Non-pigmented ciliary epithelial cell (primary cell): ENCODE measurements around the gene PDYN.

ENCODE experiments used
- DNase-seq: peaks from one replicate; pipeline ENCODE4 v3.0.0-alpha.2; 2010; ENCODE audit warnings: low read depth

The PDYN gene

DNA sequence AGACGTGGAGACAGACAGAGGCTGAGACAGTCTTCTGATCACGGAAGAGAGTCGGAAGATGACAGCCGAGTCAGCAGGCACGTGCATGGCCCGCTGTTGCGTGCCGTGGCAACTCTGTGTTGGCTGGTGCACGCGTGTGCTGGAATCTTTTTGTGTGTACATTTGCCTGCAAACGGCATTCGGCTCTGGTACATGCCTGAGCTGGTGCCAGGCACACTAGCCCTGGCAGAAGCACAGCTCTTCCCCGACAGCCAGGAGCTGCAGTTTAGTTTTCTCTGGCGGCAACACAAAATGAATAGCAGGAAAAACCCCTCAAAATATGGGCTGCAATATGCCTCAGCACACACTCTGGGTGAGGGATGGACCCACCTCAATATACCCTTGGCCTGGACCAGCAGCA is 769 bp upstream of the PDYN start:
- DNase-seq: no peak

DNA sequence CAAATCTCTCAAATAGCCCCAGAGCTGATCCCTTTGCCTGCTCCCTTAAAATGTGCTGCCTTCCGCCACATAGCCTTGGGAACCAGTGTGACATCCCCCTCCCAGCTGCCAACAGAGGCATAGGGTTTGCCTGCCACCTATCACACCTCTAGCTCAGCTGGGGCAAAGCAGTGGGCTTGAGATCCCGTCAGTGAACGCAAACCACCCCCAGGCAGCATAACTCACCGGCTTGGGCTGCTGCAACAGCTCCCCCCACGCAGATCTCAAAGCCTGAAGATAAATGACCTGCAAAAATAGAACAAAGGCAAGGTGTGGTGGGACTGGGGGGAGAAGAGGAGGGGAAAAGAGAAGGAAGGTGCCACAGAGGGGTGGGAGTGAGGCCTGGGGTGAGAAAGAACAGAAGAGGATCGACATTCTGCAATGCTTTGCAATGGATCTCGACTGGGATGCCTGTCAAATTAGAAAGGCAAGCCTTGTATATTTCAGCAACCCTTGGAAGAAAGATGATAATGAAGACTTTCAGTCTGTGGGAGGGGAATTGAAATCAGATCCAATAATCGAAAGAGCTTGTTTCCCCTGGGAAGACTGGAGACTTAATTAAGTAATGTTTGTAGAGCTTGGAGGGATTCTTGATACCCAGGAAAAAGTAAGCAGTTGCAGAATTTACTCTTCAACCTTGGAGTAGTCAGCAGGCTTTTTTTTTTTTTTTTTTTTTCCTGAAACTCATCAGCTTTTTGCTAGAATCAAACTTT is 1.3 kb downstream of the PDYN start:
- no peak for DNase-seq

DNA sequence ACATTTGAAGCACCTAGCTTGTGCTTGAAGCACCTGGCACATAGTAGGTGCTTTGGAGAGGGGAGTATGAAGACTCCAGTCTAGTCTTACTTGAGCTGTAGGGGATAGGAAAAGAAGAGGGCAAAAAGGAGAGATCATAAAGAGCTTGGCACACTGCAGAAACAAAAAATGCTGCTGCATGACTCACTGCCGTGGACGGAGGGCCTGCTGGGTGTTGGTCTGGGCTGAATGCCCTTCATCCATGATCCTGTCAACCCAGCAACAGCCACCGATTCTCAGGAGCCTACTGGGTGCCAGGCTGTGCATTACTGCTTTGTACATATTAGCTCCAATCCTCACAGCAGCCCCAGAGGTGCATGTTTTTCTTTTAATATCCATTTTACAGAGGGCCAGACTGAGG is 6.0 kb downstream of the PDYN start:
- DNase-seq: no peak

DNA sequence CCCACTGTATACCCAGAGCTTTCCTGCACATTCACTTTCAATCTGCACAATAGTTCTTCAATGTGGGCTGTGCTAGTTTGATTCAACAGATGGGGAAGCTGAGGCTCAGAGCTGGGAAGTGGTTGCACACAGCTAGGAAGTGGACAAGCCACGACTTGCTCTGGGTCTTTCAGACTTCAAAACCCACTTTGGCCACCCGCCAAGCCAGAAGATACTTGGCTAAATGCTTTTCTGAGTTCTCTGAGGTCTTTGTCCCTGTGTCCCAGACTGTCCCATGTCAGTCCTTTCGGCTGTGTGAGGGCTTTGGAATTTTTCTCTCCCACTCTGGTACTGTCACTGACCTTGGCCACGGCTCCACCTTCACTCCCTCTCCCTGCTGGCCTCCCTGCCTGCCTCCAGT is 10.6 kb downstream of the PDYN start:
- DNase-seq: no peak

DNA sequence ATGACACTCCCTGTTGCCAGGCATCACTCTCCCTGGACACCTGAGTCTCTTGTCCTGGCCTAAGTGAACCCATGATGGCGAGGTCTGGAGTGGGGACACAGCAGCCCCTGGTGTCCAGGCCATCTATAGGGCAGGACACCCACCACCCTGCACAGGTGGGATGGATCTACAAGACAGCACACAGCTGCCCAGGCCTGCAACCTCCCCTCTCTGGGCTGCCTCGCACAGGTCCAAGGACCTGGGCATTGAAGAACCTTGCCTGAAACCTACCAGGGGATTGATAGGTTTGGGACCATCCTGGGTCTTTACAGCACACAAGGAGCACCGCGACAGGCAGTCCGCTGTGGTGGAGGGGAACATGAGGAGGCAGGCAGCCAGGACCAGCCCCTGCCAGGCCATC is 11.2 kb downstream of the PDYN start:
- no peak for DNase-seq

DNA sequence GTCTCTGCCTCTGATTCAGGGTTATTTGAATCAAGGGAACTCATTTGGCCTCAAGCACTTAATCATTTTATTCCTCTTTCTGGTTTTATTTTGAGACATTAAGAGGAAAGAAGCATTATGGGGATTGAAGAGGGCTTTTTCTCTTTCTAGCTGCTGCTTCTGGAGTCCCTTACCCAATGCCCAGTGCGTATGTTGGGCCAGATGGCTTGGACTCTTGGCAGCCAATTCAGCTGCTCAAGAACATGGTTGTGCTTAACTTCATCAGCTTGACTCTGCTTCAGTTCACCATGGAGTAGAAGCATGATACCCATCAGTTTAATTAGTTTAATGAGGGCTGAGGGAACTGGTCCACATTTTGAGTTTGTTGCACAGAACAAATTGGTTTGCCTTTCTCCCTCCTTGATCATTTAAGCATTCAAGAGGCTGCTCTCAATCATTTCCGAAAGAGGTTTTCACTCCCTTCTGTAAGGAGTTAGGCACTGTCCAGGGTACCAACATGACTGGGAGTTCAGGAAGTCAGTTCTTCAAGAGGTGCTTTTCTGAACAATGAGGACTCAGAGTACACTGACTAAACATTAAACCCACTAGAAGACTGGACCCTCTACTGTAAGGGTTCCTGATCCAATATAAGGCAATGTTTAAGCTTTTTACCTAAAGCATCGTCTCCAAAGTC is 14.6 kb downstream of the PDYN start:
- no peak for DNase-seq

DNA sequence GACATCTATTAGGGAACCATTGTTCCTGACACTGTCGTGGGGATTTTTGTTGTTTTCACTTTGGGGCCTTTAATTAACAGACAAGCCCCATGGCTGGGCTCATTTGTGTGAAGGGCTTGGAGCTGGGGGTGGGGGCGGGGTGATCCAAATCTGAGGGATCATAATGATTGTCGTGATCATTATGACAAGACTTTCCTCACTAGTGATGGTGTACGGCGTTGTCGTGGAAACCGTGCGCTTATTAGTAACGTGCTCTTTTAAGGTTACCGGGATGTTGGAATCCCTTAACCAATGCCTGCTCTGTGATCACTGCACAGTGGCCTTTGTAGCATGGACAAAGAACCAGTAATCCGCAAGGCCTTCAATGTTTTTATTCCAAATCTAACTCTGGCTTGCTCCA is 18.6 kb downstream of the PDYN start:
- DNase-seq: no peak

DNA sequence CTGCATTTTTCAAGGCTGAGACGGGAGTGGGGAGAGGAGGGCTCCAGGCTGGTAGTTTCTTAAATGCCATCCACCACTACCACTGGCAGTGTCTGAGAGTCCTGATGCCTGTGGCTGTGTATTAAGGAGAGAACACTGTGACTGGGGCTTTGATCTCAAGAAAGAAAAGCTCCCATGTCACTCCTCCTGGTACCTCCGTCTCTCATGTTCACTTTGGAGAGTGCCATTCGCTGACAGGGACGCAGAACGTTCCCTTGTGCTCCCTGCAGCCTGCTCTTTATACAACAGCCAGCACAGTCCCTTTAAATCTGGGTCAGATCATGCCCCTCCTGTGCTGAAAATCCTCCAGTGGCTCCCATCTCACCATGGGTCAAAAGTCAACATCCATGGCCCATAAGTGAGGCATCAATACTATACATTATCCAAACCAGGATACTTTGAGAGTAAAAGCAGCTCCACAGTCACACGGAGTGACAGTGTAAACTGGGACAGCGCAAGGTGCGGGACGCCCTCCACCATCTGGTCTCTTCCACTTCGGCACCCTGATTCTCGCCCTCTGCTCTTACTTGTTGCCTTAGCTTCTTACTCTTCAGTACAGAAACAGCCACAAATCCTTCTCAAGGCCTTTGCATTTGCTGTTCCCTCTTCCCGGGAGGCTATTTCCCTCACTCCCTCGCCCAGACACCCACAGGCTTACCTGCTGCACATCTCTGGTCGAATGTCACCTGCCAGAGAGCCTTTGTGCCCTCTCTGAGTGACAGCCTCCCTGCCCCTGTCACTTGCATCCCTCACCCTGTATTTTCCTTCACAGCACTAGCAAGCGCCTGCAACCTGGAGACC is 20.0 kb downstream of the PDYN start:
- DNase-seq: no peak

DNA sequence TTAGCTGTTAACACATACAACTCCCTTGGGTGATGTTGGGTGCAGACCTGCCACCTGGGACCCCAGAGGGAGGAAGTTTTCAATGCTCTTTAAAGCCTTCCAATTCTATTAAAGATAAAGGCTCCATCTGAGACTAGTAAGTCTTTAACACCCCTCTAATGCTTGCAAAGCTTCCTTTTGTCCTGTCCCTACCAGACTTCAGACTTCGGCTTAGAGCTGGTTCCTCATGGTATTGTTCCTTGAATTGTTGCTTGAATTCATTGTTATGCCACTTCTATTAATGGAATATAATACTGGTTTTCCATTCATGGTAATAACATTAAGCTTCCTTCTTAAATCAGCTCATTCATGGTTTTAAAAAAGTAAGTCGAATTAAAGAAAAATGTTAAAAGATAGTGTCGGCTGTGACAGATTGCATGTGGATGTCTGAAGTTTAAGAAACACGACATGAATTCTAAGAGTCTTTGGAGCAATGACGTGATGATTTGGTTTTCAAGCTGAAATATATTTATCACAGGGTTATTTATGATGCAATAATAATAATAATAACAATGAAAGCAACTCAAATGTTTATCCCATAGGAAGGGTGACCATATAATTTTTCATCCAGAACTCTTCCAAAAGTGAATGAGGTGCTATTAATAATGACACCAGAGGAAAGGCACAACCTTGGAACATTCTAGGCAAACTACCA is 21.8 kb downstream of the PDYN start:
- DNase-seq: no peak

DNA sequence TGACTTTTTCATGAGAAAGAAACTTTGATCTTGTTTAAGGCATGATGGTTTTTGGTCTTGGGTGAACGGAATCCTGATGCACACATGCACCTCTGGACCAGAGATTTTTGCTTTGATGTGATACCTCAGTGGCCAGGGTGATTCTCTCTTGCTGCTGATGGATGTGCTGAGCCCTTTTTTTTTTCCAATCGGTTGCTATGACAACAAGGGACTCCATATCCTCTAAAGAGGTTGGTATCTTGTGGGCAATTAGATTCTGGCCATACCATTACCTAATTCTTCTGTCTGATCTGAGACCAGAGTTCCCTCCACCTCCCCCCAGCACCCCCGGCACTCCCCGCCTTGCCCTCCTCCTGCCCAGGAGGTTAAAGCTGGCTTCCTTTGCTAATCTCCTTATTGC is 24.9 kb downstream of the PDYN start:
- no peak for DNase-seq

DNA sequence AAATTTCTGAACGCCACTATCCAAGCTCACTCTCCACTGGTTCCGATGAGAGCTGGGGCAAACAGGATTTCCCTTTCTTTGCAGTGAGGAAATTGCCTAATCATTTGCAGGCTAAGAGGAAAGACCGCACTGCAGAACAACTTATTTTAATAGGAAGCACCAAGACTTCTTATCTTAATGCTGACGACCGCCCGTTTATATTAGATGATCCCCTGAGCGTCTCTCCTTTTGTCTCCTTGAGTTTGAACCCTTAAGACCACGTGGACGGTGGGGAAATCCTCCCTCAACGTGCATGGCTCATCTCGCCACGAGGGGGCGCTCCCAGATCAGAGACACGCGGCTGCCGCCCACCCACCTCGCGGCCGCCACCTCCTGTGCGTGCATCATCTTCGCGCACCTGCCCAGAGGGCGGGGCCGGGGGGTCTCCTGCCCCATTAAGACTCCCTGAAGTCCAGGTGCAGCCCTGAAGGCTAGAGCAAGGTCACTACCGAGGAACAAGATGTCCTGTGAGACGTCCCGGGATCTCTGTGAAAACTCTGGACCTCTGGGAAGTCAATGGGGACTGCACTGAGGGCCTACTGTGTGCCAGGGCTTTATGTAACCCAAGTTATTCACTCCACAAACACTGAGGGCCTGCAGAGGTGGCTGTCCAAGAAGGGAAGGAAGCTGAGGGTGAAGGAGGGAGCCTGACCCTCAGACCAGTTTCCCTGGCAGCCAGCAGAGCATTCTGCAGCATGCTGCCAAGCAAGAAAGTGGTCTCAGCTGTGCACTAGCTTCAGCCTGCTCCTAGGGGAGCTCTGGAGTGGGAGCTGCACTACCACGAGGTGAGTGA is 28.1 kb downstream of the PDYN start:
- DNase-seq: peak; percentile 14

DNA sequence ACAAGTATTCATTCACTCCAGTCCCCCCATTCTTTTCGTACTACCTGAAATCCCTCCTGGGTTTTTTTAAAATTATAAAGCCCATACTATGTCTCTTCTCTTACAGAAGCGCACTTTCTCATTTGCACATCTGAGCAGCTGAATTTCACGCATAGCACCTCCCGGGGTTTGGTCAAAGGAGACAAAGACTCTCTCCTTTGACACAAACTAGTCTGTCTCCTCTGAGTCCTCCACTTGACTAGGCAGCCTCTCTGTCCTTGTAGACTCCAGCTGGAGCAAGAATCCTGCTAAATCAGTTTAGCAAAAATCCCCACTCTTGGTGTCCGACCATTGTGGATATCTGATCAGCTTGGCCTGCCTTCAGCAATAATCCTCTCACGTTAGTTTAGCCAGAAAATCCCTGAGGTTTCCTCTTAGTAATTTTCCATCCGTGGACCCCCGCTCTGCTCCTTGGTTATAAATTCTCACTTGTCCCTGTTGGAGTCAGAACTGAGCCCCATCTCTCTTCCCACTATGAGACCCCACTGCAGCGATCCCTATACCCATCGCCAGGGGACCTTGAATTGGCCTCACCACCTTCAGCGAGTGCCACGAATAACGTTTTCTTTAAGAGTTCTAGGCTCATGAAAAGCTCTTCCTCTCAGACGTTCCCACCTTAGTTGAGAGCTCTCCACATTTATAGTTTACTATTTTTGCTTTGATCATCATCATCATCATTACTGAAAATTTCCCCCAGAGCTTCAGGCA is 29.0 kb downstream of the PDYN start:
- no peak for DNase-seq

DNA sequence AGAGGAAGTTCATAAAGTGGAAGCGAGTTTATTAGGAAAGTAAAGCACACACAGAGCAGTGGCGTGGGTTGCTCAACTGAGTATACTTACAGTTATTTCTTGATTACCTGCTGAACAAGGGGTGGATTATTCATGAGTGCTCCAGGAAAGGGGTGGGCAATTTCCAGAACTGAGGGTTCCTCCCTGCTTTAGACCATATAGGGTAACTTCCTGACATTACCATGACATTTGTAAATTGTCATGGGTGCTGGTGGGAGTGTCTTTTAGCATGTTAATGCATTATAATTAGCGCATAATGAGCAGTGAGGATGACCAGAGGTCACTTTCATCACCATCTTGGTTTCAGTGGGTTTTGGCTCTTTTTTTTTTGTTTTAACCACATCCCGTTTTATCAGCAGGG is 29.8 kb downstream of the PDYN start:
- no peak for DNase-seq

DNA sequence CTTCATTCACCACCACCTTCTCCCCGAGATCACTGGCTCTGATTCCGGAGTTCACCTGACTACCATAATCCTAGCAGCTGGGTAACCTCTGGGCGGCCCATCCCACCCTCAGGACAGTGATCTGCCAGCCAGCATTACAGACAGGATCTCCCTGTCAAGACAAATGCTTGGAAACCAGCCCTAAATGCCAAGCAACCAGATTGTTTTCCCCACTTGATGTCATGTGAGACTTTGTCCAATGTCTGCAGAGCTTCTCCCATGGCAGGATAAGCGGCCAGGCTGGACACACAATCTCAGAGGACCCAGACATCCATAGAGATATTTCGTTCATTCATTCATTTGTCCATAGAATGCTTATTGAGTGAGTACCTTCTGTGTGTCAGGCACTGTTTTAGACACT is 32.5 kb downstream of the PDYN start:
- DNase-seq: no peak

DNA sequence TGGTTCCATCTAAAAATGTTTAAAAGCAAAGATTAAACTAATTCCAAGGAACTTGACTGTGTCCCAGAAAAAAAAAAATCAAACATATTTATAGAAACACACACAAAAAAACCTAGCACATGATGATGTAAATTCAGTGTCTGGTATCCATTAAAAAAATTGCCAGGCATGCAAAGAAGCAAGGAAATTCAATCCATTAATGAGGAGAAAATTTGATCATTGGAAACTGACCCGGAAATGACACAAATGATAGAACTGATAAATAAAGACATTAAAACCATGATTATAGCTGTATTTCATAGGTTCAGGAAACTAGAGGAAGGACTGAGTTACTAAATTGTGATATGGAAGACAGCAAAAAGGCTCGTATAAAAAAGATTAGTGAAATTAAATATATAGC is 34.7 kb downstream of the PDYN start:
- no peak for DNase-seq

DNA sequence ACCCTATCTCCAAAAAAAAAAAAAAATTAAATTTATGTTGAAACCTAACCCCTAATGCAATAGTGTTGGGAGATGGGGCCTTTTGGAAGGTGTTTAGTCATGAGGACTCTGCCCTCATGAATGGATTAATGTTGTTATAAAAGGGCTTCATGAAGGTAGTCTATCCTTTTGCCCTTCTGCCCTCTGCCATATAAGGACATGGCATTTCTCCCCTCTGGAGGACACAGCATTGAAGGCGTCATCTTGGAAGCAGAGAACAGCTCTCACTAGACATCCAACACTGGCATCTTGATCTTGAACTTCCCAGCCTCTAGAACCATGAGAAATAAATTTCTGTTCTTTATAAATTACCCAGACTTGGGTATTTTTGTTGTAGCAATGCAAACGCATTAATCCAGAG is 35.4 kb downstream of the PDYN start:
- no peak for DNase-seq

DNA sequence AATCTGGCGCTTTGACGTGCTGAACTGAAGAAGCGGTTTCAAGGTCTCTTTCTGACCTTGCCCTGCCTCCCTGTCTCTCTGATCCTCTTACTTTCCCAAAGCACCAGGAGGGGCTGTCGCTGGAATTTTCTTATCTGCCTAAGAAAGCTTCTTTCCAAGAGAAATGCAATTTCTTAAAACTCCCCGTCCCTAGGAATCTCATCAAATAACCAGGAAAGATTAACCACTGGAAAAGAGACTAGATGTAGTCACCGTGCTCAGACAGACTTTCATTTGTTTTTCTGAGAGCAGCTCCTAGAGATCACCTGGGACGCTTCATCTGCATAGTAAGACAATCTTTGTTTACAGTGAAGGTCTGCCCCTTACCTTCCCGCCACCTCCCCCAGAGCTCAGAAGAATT is 38.6 kb downstream of the PDYN start:
- DNase-seq: no peak

DNA sequence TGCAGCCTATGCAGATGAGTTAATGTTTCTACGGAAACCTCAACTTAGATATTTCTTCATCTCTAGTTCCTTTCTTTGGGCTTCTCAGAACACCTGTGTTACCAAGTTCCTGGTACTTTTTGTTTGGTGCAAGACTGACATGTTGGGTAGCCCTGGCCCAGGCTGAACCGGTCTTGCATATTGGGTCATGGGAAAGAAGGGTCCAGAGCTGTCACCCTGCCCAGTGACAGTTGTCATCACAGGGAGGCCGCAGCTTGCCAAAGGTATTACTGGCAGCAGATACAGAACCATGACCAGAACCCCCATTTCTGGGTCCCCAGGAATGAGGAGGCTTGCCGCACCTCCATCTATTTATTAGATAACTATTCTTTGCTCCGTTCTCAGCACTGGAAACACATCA is 40.2 kb downstream of the PDYN start:
- no peak for DNase-seq

DNA sequence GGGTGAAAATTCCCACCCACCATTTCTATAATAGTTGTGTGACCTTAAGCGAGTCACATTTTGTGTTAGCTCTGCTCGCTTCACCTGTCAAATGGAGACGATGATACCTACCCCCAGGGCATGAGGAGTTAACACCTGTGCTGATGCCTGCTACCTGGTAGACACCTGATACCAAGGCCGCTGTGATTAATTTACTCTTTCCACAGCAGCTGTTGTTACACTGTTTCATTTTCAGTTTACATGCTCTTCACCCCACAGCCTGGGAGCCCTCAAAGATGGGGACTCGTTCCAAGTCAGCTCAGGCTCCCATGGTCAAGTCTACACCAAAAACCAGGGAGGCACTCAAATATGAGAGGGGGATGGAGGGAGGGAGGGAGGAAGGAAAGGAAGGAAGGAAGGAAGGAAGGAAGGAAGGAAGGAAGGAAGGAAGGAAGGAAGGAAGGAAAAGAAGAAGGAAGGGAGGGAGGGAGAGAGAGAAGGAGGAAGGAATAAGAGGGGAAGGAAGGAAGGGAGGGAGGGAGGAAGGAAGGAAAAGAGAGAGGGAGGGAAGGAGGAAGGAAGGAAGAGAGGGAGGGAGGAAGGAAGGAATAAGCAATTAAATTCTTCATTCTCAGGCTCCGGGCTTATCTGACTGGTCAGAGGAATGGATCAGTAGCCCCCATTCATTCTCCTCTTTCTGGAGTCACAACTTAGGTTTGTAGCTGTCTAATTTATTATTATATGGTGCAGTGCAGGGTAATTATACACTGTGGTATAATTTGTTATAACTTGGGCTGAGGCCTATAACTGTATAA is 40.9 kb downstream of the PDYN start:
- DNase-seq: no peak
